Dendritic cell treated with granulocyte-macrophage colony-stimulating factor and Interleukin-4, amounts not matched to agents 40 ng/mL and 50 ng/mL, for 4 days (primary cell): ENCODE measurements around the gene PSMD10.

Experiments
- H3K27ac Mint-ChIP-seq: one replicate; pipeline ENCODE4 v1.8.0; 2022; ENCODE audit warnings: mild to moderate bottlenecking, mixed read lengths
- H3K27me3 Mint-ChIP-seq: one replicate; pipeline ENCODE4 v1.8.0; 2022; ENCODE audit warnings: mild to moderate bottlenecking, mixed read lengths
- H3K36me3 Mint-ChIP-seq: one replicate; pipeline ENCODE4 v1.8.0; 2022; ENCODE audit warnings: low read depth, mixed read lengths
- H3K4me1 Mint-ChIP-seq: one replicate; pipeline ENCODE4 v1.8.0; 2022; ENCODE audit warnings: low read depth, mixed read lengths
- H3K4me3 Mint-ChIP-seq: one replicate; pipeline ENCODE4 v1.8.0; 2022; ENCODE audit warnings: mild to moderate bottlenecking, moderate library complexity, mixed read lengths
- H3K9me3 Mint-ChIP-seq: one replicate; pipeline ENCODE4 v1.8.0; 2022; ENCODE audit warnings: mixed read lengths
- intact Hi-C: fragments of 100-400 bp; cut with micrococcal nuclease; formaldehyde crosslinking; loops from one replicate; pipeline ENCODE4 v1.15.0; 2022

Gene PSMD10, protein sequence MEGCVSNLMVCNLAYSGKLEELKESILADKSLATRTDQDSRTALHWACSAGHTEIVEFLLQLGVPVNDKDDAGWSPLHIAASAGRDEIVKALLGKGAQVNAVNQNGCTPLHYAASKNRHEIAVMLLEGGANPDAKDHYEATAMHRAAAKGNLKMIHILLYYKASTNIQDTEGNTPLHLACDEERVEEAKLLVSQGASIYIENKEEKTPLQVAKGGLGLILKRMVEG

GRCh38 chrX:108091264-108091877 lies at the start of gene PSMD10, which contains the start of gene ATG4A:
Gene PSMD10 (minus strand): TSS chrX:108091542. CDS start chrX:108091520, 22 bp downstream.
Gene ATG4A (plus strand): TSS chrX:108091778. CDS start chrX:108091827, 49 bp downstream.
- intact Hi-C loops = no loop called here
- Mint-ChIP-seq H3K27ac (no peak within 1 kb of the TSS), H3K27me3 (no peaks in the 10 kb centered on the region), H3K36me3 (peaks cover 12% of the 10 kb centered on the region), H3K9me3 (no peaks in the 10 kb centered on the region), H3K4me3 (no peak within 1 kb of the TSS), H3K4me1 (no peaks in the 10 kb centered on the region)

DNA sequence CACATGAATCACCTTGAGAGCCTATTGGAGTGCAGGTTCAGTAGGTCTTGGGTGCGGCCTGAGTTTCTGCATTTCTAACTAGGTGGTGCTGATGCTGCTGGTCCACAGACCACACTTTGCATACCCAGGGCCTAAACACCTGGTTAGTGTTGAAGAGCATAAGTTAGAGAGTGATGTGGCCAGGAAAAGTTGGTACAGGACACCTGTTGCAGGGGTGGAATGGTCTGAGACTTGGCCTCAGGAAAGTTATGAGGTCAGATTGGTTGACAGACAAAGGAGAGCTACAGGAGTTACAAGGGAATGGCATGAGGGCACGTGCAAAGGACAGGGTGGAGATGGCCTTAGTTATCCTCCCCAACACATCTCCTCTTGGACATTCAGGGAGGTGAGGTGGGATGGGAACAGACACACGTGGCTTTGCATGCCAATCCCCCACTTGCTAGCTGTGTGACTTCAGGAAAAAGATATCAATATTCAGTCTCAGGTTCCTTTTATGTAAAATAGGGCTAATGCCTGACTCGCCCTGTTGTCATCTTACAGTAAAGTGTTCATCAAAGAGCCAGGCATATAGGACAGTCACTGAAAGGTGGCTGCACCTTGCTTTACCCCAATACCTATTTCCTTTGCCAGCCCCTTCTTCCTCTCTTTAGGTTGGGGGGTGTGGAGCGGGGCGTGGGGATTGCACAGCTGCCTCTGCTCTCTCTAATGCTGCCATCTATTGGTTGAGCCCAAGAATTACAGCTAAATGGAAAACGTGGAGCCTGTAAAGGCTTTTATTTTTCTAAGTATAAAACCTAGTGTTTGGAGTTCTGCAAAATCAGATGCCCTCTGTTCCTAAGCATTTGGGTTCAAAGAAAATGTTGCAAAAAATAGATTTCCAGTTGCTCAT lies 47.7 kb upstream of the PSMD10 start:
- H3K27ac Mint-ChIP-seq = no peak overlapping the region
- no peaks in the 10 kb centered on the region for H3K9me3 Mint-ChIP-seq
- H3K4me3 Mint-ChIP-seq = no peak overlapping the region
- H3K27me3 Mint-ChIP-seq = no peaks in the 10 kb centered on the region
- H3K36me3 Mint-ChIP-seq = peaks cover 54% of the 10 kb centered on the region
- H3K4me1 Mint-ChIP-seq = no peaks in the 10 kb centered on the region
- intact Hi-C loops = loop anchor here (2.0 kb wide), 1 partner anchor 118 kb away; no protein-coding TSS in a partner anchor

DNA sequence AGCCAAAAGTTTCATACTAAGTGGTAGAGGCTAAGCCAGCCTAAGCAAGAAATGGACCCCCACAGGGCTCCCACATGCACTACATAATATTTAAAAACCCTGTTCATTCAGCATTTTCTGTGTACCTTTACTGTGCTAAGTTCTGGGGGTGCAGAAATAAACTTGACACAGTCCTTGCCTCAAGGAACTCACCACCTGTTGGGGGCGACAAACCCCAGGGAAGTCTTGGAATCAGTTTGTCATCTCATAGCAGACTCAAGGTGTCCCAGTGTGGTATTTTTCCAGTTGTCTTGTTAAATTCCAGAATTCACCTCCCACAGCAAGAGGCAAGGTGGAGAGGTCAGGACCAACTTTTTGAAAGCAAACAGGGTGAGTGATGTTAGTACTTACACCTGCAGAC lies 43.4 kb upstream of the PSMD10 start:
- H3K9me3 Mint-ChIP-seq = no peaks in the 10 kb centered on the region
- no peak overlapping the region for H3K4me3 Mint-ChIP-seq
- H3K27ac Mint-ChIP-seq = no peak overlapping the region
- peaks cover 59% of the 10 kb centered on the region for H3K36me3 Mint-ChIP-seq
- no peaks in the 10 kb centered on the region for H3K27me3 Mint-ChIP-seq
- intact Hi-C loops = no loop called here
- no peaks in the 10 kb centered on the region for H3K4me1 Mint-ChIP-seq

DNA sequence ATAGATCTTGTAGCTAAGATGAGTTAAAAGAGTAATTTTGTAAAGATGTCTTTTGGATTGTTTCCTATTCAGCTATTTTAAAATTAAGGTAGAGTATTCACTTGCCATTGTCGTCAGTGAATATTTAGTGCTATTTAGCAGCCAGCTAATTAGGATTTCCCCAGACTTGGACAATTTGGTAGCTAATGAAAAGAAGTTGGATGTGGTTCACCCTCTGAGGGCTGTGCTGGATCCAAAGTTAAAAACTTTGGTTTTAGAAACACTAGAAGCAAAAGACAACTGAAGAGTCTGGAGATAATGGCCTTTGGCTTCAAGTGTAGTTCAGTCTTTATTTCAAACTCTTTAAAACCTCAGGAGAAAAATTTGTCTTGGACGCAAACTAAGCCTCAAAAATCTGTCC lies 41.5 kb upstream of the PSMD10 start:
- H3K9me3 Mint-ChIP-seq = no peaks in the 10 kb centered on the region
- intact Hi-C loops = no loop called here
- peaks cover 51% of the 10 kb centered on the region for H3K36me3 Mint-ChIP-seq
- no peaks in the 10 kb centered on the region for H3K27me3 Mint-ChIP-seq
- H3K4me3 Mint-ChIP-seq = no peak overlapping the region
- H3K27ac Mint-ChIP-seq = no peak overlapping the region
- H3K4me1 Mint-ChIP-seq = no peaks in the 10 kb centered on the region

- intact Hi-C loops = no loop called here
- H3K36me3 Mint-ChIP-seq = peaks cover 51% of the 10 kb centered on the region
- no peak overlapping the region for H3K27ac Mint-ChIP-seq
- no peak overlapping the region for H3K4me3 Mint-ChIP-seq
- no peaks in the 10 kb centered on the region for H3K9me3 Mint-ChIP-seq
- no peaks in the 10 kb centered on the region for H3K4me1 Mint-ChIP-seq
- H3K27me3 Mint-ChIP-seq = no peaks in the 10 kb centered on the region
These were observed 40.7 kb upstream of the PSMD10 start for GRCh38 chrX:108132034-108132433.

GRCh38 chrX:108131471-108131870 lies 40.1 kb upstream of the PSMD10 start:
- no peak overlapping the region for H3K4me3 Mint-ChIP-seq
- H3K36me3 Mint-ChIP-seq = peaks cover 52% of the 10 kb centered on the region
- H3K9me3 Mint-ChIP-seq = no peaks in the 10 kb centered on the region
- no peaks in the 10 kb centered on the region for H3K4me1 Mint-ChIP-seq
- no peaks in the 10 kb centered on the region for H3K27me3 Mint-ChIP-seq
- no peak overlapping the region for H3K27ac Mint-ChIP-seq
- intact Hi-C loops = no loop called here

- Mint-ChIP-seq H3K36me3 (peaks cover 52% of the 10 kb centered on the region), H3K27ac (no peak overlapping the region), H3K4me1 (no peaks in the 10 kb centered on the region), H3K4me3 (no peak overlapping the region), H3K27me3 (no peaks in the 10 kb centered on the region), H3K9me3 (no peaks in the 10 kb centered on the region)
- intact Hi-C loops = no loop called here
These were observed 39.5 kb upstream of the PSMD10 start for GRCh38 chrX:108130889-108131288.

DNA sequence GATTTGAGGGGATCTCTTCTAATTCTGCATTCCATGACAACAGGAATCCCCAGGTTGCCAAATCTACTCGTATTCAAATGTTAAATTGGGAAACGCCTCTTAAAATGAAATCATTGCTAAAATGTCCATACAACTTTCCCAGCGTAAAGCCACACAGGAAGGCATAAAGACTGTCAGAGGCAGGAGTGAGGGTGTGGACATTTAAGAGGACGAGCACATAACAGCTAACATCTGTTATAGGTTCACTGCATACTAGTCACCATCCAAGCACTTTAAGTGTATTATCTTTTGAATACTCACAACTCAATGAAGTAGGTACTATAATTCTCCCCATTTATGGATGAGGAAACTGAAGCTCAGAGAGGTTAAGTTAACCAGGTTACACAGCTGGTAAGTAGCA lies 35.8 kb upstream of the PSMD10 start:
- Mint-ChIP-seq H3K27ac (no peak overlapping the region), H3K27me3 (no peaks in the 10 kb centered on the region), H3K4me1 (no peaks in the 10 kb centered on the region), H3K9me3 (no peaks in the 10 kb centered on the region), H3K4me3 (no peak overlapping the region), H3K36me3 (peaks cover 34% of the 10 kb centered on the region)
- intact Hi-C loops = no loop called here

DNA sequence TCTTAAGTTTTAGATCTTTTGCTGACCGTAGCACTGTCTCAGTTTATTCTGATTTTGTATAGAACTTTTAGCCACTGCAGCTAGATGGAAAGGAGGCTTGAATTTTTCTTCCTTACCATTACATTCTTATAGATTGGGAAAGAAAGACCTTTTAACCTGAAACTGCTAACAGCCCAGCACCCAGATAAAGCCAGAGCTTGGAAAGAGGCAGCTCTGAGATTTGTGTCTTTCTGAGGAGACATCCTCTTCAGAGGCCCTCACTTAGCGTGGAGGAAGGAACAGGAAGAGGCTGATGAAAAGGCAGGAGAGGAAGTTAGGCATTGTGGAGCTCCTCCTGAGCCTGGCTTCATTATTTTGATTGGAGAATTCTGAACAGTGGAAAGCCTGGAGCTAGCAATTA lies 35.3 kb upstream of the PSMD10 start:
- intact Hi-C loops = no loop called here
- Mint-ChIP-seq H3K27me3 (no peaks in the 10 kb centered on the region), H3K4me3 (no peak overlapping the region), H3K4me1 (no peaks in the 10 kb centered on the region), H3K36me3 (peaks cover 29% of the 10 kb centered on the region), H3K27ac (no peak overlapping the region), H3K9me3 (no peaks in the 10 kb centered on the region)

DNA sequence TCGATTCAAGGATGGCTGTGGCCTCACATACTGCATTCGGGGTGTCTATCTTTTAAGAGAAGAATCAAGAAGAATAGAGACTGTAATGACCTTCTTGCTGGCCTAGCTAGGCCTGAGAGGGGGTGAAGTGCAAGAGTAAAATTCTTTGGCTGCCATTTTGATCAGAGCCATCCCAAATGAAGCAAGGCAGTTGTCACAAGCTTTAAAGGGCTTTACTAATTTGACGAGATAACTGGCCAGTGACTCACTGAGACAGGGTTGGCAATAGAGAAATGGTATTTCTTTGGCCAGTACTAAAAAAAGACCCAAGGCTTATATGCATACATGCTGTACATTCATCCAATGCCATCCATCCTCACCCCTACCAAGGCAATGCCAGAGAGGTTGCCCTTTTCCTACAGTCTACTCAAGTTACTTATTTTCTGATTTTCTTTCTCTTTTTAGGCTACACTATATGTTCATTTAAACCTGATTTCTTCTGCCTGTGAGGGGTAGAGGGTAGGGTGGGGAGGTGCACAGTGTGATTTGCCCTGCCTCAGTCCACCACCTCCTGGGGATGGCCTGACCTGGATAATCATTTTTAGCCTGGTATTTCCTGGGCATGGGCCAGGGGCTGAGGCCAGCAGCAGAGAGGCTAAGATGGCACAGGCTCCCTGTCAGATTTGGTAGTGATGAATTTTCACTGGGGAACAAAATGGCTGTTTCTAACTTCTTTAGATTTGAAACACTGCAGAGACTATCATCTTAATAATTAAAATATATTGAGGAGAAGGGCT lies 32.4 kb upstream of the PSMD10 start:
- no peak overlapping the region for H3K27ac Mint-ChIP-seq
- no peaks in the 10 kb centered on the region for H3K27me3 Mint-ChIP-seq
- intact Hi-C loops = no loop called here
- no peaks in the 10 kb centered on the region for H3K9me3 Mint-ChIP-seq
- H3K4me3 Mint-ChIP-seq = no peak overlapping the region
- H3K36me3 Mint-ChIP-seq = peaks cover 17% of the 10 kb centered on the region
- H3K4me1 Mint-ChIP-seq = no peaks in the 10 kb centered on the region

DNA sequence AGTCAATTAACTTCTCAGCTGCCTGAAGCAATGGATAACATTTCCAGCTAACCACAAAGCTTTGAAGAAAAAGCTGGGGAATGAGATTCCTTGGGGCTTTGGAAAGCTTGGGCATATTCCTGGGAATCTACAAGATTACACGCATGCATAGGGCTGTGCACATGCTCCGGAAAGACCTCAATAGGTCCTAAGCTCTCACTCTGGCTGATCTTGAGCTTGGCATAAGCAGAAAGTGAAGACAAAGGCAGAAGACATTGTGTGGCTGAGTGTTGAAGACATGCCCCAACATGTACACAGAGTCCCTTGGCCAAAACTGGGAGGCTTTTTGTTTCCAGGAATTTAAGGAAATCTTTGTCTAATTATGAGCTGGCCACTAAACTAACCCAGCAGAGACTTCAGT lies 31.4 kb upstream of the PSMD10 start:
- intact Hi-C loops = no loop called here
- no peak overlapping the region for H3K4me3 Mint-ChIP-seq
- no peaks in the 10 kb centered on the region for H3K4me1 Mint-ChIP-seq
- H3K27ac Mint-ChIP-seq = no peak overlapping the region
- H3K36me3 Mint-ChIP-seq = peaks cover 12% of the 10 kb centered on the region
- H3K9me3 Mint-ChIP-seq = no peaks in the 10 kb centered on the region
- H3K27me3 Mint-ChIP-seq = no peaks in the 10 kb centered on the region

GRCh38 chrX:108121291-108121690 lies 29.9 kb upstream of the PSMD10 start:
- H3K36me3 Mint-ChIP-seq = no peaks in the 10 kb centered on the region
- intact Hi-C loops = no loop called here
- no peaks in the 10 kb centered on the region for H3K27me3 Mint-ChIP-seq
- no peaks in the 10 kb centered on the region for H3K4me1 Mint-ChIP-seq
- no peak overlapping the region for H3K4me3 Mint-ChIP-seq
- H3K27ac Mint-ChIP-seq = no peak overlapping the region
- H3K9me3 Mint-ChIP-seq = no peaks in the 10 kb centered on the region

DNA sequence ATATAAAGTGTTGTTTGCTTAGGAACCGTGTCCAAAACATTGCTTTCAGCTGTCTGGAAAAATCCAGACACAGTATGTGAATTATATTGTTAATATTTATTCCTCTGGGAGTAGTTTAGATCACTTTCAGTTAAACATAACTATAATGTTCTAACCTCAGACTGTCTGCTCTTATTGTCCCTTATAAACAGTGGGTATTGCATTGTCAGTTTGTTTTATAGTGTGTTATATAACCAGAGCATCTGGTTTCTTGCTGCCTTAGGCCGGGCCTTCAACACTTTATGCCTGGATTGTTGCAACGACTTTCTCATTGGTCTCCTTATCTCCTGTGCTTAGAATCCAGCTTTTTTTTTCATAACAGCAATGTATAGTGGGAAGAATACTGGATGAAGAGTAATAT lies 26.6 kb upstream of the PSMD10 start:
- no peaks in the 10 kb centered on the region for H3K27me3 Mint-ChIP-seq

More for the DNA sequence above, 26.6 kb upstream of the PSMD10 start:
- no peaks in the 10 kb centered on the region for H3K36me3 Mint-ChIP-seq
- H3K9me3 Mint-ChIP-seq = peaks cover 8% of the 10 kb centered on the region
- intact Hi-C loops = no loop called here
- no peaks in the 10 kb centered on the region for H3K4me1 Mint-ChIP-seq
- H3K4me3 Mint-ChIP-seq = no peak overlapping the region
- no peak overlapping the region for H3K27ac Mint-ChIP-seq
